NCI-H2227 treated with DMSO at 0.1 percent for 48 hours (cell line): ENCODE data around the gene S1PR4.
"Not testable (repeated sequence)": the region's sequence is repeated elsewhere in the genome, so short reads cannot be mapped to it uniquely, and the experiment has no call there.

ENCODE experiments used
- DNase-seq: peaks from one replicate; lab custom pipeline; 2025; lab: John Stamatoyannopoulos, UW

The S1PR4 gene

DNA sequence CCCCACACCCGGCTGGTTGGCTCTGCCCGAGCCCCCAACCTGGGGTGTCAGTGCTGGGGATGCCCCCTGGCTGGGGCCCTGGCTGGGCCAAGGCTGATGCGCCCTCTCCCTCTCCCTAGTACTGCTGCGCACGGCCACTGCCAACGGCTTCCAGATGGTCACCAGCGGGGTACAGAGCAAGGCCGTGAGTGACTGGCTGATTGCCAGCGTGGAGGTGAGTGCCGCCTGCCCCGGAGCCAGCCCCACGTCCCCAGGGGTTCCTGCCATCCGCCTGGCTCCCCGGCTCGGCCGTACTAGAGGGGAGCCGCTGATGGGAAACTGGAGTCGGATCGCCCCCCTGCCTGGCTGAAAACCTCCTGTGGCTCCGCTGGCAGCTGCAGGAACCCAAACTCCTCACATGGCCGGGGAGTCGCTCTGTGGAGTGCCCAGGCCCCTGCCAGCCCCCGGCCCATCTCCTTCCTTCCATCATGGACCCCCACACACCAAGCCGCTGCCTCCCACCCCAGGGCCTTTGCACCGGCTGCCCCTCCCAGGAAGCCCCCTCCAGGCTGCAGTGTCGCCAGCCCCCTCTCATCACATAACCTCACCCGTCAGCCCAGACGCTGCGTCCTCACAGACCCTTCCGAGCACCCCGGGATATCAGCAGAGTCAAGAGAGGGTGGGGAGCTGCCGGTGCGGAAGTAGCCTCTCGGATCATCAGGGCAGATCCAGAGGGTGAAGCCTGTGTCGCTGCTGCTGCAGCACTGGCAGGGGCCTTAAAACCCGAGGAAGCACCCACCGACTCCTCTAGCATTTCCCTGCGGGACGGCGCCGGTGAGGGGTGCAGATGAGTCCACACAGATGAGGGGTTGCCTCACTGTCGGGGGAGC lies 17.7 kb downstream of the S1PR4 start:
- no peak for DNase-seq

DNA sequence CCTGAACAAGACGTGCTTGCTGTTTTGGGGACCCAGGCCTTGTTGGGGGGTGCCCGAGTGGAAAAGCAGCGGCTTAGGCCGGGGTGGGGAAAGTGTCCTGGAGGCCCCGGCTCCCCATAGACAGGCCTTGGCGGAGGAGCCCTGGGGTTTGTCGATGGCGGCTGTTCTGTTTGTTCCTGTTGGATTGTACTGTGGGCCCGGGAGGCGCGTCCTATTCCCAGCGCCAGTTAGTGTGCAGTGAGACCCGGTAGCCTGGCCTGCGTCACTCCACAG lies 18.3 kb downstream of the S1PR4 start:
- DNase-seq: no peak

DNA sequence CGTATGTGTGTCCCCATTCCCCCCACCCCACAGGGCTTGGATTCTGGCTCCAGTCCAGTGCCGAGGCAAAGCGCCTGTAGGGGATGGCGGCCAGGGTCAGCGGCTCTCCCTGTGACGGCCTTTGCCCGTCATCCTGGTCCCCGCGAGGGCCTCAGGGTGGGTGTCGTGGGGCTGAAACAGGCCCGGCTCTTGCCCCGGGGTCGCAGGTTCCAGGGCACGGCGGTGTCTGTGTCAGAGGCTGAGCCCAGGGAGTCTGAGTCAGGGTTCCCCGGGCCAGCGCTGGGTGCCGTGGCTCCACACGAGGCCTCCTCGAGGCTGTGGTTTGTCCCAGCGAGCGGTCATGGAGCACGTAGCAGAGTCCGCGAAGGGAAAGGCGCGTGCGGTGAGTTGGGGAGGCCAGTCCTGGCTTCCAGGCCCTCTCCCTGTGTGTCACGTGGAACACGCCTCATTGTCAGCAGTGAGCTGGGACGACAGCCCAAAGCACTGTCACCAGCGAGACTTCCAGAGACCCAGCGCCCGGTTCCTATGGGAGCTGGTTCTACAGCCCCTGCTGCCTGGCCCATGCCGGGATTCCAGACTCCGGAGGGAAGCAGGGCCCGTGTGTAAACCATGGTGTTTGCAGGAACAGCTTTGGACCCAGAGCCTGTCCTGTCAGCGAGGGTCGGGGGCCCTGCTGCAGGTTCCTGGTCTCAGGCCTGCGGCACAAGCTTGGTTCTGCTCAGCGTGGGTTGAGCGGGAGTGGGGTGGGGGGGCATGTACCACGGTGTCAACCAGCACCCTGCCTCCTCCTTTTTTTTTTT lies 20.5 kb downstream of the S1PR4 start:
- no peak for DNase-seq

DNA sequence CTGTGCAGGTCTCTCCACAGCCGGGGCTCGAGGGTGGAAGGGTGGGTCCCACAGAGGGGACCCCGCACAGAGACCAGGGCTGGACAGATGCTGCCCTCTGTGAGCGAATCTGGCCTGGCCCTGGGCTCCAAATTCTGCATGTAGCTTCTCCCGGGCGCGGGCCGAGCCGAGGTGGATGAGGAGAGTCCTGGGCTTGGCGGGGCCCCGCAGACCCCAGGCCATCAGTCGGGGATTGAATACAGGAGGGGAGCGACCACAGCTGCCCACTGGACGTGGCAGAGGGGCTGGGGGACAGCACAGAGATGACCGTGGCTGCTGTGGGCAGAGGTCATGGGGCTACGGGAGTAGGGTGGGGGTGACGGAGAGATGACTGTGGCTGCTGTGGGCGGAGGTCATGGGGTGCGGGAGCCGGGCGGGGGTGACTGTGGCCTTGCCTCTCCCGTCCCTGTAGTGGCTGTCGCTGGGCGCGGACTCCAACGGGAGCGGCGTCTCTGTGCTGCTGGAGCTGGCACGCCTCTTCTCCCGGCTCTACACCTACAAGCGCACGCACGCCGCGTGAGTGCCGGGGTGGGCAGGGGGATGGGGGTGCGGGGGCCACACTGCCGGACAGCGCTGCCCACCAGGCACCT lies 22.6 kb downstream of the S1PR4 start:
- no peak for DNase-seq

DNA sequence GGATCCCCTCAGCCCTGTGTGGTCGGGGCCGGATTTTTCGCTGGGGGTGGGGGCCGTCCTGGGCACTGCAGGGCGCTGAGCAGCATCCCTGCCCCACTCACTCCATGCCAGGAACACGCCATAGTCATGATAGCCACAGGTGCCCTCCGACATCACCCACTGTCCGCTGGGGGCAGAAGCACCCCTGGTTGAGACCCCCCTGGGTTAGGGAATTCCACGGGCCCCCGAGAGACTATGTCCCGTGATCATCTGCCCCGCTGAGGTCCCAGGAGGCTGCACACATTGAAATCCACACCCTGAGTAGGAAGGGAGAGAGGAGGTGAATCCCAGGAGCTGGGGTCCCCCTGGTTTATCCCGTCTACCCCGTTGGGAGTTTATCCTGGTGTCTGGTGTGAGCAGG lies 23.3 kb downstream of the S1PR4 start:
- DNase-seq: no peak

DNA sequence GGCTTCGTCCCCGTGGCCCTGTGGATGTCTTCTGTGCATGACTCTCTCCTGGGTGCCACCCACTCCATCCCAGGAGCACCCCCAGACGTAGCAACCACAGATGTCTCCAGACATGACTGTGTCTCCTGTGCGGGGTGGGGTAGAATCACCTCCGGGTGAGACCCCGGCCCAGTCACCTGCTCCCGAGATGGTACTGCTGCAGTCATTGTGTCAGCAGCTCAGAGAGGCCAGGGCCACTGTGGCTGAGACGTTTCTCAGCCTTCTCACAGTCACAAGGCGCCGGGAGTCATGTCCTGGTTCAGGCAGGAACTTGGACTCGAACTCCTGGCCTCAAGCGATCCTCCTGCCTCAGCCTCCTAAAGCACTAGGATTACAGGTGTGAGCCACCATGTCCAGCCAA lies 23.8 kb downstream of the S1PR4 start:
- no peak for DNase-seq

DNA sequence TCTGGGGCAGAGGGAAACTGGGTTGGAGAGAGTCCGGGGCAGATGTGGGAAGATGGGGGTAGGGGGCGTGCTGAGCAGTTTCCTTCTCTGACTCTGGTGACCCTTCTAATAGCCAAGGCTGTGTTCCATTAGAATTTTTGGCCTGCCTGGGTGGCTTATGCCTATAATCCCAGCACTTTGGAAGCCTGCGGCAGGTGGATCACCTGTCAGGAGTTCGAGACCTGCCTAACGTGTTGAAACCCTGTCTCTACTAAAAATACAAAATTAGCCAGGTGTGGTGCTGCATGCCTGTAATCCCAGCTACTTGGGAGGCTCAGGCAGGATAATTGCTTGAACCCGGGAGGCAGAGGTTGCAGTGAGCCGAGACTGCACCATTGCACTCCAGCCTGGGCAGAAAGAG lies 24.3 kb downstream of the S1PR4 start:
- DNase-seq: not testable (repeated sequence)

DNA sequence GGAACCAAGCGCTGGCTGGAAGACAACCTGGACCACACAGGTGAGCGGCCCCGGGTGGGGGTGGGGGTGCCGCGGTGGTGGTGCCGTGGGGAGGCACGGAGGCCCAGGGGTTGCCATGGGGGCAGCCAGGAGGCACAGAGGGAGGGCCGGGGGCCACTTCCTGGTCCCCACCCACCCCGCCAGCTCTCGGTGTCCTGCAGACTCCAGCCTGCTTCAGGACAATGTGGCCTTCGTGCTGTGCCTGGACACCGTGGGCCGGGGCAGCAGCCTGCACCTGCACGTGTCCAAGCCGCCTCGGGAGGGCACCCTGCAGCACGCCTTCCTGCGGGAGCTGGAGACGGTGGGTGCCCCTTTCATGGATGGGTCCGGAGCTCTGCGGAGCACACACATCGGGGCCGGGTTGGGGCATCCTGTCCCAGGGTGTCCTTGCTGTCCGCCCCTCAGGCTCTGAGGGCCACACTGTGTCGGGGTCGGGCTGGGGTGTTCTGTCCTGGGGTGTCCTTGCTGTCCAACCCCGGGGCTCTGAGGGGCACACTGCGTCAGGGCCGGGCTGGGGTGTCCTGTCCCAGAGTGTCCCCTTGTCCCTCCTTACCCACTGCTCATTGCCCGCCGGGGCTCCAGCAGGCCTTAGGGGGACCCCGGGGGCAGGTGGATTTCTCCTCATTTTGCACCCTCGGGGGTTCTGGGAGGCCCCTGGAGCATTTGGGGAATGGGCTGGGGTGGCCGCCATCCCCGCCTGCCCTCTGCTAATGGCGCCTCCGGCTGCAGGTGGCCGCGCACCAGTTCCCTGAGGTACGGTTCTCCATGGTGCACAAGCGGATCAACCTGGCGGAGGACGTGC lies 25.5 kb downstream of the S1PR4 start:
- no peak for DNase-seq

DNA sequence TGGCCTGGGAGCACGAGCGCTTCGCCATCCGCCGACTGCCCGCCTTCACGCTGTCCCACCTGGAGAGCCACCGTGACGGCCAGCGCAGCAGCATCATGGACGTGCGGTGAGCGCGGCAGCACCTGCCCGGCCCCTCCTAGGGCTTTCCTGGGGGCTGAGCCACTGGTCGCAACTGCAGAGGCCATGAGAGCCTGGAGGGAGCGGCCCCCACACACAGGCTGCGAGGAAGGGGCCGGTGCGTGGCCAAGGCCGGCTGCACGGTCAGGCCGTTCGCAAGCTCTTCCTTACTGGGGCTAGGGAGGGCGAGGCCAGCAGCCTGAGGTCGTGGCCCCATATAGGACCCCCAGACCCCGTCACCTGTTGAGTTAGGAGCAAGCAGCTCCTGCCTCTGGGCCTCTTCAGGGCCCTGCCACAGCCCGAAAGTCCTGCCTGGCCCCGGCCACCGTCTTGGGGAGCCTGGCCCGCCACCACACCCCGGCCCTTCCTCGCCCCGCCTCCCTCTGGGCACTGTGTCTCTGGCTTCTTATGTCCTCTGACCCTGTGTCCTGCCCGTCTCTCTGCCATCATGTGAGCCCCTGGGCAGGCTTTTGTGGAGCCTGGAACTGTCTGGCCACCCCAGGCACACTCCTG lies 26.2 kb downstream of the S1PR4 start:
- no peak for DNase-seq

DNA sequence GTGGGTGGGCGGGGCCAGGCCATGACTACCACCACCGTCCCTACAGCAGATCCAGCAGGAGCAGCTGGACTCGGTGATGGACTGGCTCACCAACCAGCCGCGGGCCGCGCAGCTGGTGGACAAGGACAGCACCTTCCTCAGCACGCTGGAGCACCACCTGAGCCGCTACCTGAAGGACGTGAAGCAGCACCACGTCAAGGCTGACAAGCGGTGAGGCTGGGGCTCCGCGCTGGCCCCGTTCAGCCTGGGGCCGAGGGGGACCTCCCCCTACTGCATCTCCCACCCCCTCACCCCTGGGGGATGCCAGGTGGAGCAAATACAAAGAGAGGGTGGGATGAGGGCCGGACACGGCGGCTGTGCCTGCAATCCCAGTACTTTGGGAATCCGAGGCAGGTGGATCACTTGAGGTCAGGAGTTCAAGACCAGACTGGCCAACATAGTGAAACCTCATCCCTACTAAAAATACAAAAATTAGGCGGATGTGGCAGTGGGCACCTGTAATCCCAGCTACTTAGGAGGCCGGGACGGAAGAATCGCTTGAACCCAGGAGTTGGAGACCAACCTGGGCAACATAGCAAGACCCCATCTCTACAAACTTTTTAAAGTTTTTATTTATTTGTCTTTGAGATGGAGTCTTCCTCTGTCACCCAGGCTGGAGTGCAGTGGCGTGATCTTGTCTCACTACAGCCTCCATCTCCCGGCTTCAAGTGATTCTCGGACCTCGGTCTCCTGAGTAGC lies 27.8 kb downstream of the S1PR4 start:
- DNase-seq: no peak

DNA sequence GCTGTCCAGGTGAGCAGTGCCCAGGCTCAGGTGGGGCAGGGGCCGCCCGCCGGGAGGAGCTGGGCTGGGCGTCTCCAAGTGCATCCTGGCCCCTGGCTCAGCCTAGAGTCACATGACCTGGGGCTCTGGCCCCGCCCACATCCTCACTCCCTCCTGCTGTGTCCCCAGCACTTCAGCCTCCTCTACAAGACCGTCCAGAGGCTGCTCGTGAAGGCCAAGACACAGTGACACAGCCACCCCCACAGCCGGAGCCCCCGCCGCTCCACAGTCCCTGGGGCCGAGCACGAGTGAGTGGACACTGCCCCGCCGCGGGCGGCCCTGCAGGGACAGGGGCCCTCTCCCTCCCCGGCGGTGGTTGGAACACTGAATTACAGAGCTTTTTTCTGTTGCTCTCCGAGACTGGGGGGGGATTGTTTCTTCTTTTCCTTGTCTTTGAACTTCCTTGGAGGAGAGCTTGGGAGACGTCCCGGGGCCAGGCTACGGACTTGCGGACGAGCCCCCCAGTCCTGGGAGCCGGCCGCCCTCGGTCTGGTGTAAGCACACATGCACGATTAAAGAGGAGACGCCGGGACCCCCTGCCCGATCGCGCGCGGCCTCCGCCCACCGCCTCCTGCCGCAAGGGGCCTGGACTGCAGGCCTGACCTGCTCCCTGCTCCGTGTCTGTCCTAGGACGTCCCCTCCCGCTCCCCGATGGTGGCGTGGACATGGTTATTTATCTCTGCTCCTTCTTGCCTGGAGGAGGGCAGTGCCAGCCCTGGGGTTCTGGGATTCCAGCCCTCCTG lies 29.1 kb downstream of the S1PR4 start:
- DNase-seq: no peak

DNA sequence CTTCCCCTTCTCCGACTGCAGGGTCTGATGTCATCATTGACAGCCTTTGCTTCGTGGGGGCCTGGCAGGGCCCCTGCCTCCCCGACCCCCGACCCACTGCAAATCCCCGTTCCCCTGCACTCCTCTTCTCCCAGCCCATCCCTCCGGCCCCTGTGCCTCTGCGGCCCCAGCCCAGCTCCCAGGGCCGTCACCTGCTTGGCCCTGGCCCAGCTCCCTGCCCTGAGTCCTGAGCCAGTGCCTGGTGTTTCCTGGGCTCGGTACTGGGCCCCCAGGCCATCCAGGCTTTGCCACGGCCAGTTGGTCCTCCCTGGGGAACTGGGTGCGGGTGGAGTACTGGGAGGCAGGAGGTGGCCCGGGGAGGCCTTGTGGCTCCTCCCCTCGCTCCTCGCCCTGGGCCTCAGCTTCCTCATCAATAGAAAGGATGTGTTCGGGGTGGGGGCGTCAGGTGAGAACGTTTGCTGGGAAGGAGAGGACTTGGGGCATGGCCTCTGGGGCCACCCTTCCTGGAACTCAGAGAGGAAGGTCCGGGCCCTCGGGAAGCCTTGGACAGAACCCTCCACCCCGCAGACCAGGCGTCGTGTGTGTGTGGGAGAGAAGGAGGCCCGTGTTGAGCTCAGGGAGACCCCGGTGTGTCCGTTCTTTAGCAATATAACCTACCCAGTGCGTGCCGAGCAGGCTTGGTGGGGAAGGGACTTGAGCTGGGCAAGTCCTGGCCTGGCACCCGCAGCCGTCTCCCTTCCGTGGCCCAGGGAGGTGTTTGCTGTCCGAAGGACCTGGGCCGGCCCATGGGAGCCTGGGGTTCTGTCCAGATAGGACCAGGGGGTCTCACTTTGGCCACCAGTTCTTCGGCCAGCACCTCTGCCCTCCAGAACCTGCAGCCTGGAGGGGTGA lies 30.0 kb downstream of the S1PR4 start:
- no peak for DNase-seq

DNA sequence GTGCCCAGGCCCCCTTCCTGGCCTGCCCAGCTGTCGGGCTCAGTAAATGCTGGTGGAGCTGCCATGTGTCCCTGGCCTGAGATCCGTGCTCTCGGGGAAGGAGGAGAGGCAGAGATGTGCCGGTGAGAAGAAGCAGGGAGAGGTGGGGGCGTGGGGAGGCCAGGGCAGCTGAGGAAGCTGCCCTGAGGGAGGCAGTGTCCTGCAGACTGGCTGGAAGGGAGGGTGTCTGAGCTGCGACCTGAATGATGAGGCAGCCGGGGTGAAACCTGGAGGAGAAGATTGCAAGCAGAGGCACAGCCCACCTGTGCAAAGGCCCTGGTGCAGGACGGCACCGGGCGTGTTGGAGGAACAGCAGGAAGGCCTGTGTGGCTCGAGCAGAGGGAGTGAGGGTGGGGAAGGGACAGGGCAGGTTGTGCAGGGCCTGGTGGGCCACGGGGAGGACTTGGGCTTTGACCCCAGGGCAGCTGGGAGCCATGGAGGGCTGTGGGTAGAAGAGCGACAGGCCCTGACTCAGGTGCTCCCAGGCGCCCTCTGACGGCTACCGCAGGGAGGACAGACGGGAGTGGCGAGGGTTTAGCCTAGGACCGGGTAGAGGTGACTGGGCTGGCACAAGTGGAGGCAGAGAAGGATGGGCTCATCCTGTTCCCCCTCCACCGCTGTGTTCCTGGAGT lies 31.9 kb downstream of the S1PR4 start:
- DNase-seq: no peak

DNA sequence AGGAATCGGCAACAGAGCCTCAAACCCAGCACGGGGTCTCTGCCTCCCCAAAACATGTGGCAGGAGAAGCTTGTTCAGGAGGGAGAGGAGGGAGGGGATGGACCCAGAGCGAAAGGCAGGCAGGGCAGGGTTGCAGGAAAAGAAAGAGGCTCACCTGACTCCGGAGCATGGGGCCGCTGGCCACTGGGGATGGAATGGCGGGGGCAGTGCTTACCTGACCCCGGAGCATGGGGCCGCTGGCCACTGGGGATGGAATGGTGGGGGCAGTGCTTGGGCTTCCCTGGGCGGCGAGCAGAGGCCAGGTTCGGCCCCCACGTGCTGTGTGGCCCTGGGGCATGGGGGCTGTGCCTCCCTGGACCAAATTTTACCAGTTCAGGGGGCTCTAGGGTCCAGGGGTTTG lies 32.6 kb downstream of the S1PR4 start:
- no peak for DNase-seq

DNA sequence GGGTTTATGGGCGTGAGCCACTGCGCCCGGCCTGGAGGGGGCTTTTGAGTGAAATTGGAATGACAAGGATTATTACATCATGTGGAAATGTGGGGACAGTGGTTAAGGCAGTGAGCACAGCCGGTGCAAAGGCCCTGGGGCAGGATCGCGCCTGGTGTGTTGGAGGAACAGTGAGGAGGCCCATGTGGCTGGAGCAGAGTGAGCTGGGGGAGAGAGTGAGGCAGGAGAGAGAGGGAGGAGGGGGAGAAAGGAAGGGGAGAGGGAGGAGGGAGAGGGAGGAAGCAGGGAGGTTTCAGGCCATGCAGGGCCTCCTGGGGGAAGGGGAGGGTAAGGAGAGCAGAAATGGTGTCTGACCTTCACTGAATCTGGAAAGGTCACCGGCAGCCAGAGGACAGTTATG lies 34.6 kb downstream of the S1PR4 start:
- no peak for DNase-seq

DNA sequence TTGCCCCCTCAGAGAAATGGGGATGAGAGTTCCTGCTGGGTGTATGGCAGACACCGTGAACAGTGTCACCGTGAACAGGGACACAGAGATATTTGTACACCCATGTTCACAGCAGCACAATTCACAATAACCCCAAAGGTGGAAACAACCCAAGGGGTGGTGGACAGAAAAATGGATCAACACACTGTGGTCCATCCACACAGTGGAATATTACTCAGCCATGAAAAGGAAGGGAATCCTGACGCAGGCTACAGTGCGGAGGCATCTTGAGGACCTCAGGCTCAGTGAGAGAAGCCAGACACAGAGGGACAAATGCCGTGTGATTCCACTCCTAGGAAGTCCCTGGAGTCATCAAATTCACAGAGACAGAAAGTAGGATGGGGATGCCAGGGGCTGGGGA lies 38.3 kb downstream of the S1PR4 start:
- DNase-seq: no peak

DNA sequence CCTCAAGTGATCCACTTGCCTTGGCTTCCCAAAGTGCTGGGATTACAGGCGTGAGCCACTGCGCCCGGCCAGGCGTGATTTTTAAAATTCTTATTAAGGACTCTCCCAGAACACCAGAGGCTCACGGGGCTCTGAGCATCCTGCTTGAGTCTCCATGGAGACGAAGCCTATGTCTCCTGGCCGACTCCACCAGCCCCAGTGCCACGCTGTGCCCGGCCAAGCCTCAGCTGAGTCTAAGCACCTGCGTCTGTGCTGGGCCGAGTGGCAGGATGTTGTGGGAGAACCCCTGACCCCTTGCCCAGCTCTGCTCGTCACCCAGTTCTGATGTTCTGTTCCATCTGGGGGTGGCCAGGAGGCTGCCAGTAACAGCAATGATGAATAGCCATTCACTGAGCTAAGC lies 42.0 kb downstream of the S1PR4 start:
- DNase-seq: no peak

DNA sequence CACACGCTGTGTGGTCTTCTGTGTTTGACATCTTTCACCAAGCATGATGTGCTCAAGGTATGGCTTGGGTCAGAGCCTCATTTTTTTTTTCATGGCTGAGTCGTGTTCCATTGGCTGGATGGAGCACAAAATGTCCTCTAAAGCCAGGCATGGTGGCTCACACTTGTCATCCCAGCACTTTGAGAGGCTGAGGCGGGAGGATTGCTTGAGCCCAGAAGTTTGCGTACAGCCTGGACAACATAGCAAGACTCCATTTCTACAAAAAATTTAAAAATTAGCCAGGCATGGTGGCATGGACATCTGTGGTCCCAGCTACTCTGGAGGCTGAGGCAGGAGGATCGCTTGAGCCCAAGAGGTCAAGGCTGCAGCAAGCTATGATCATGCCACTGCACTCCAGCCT lies 43.0 kb downstream of the S1PR4 start:
- DNase-seq: not testable (repeated sequence)

DNA sequence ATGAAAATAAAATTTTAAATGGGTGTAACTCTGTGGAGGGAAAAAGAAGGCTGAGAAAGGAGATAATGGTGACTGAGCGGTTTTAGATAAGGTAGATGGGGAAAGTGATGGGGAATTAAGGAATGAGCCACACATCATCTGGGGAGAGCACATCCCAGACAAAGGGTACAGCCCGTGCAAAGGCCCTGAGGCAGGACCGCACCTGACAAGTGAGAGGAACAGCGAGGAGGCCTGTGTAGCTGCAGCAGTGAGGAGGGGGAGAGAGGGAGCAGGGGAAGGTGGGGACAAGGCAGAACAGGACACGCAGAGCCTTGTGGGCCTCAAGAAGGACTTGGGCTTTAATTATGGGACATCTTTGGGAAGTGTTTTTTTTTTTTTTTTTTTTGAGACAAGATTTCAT lies 44.1 kb downstream of the S1PR4 start:
- no peak for DNase-seq
